Activated gamma-delta T cell treated with anti-CD3 and anti-CD28 coated beads, Interleukin-2, amount 50 U/mL, for 16 hours (primary cell): ENCODE data around the gene LRRC18.

ENCODE experiments used
- DNase-seq: peaks from one replicate; pipeline ENCODE4 v3.0.0-alpha.2; 2020; ENCODE audit warnings: low read depth

The LRRC18 gene

GRCh38 chr10:48880016-48880705 lies 59.5 kb downstream of the LRRC18 start:
- no peak for DNase-seq

DNA sequence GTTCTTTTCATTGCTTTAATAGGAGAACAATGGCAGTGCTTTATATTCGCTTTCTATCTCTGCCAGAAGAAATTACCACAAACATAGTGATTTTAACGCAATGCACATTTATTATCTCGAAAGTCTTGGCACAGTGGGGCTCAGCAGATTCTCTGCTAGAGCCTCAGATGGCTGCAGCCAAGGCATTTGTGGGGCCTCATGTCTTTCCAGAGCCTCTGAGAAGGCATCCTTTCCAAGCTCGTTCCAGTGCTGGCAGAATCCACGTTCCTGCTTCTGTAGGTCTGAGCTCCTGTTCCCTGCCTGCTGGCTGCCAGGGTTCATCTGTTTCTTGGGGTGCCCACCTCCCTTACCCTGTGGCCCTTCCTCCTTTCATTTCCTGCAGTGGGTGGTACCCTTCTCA lies 60.2 kb downstream of the LRRC18 start:
- DNase-seq: no peak

DNA sequence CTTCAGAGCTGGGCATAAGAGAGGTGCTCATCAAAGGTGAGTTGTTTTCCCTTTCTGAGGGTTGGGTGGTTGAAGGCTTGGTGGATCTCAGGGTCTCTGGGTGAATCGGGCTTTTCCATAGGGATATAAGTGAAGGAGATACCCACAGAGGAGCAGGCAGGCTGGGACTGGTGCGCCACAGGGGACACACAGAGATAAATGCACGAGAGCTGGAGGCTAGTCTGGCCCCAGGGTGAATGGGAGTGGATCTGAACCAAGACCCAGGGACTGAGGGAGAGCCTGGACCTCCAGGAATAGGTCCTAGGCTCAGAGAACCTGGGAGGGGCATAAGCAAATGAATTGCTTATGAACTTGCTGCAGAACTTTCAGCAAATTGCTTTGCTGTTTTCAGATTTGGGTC lies 61.5 kb downstream of the LRRC18 start:
- no peak for DNase-seq

- no peak for DNase-seq
Measured at GRCh38 chr10:48872234-48872633, 67.4 kb downstream of the LRRC18 start.
